Uterine smooth muscle cell (primary cell): ENCODE measurements around the gene FRG2B. TPM values are rescaled to one million over a fixed set of nuclear protein-coding genes. Genes with fewer than 3 reads are reported as not detected.

Experiments
- total RNA-seq: library from RNA; depleted of rRNA; stranded (reverse); fragments of >200 nt; gene quantifications from 2 replicates; pipeline ENCODE4 v1.2.3, GENCODE V29; 2014

Gene FRG2B
- not detected in 2 replicates for total RNA-seq

DNA sequence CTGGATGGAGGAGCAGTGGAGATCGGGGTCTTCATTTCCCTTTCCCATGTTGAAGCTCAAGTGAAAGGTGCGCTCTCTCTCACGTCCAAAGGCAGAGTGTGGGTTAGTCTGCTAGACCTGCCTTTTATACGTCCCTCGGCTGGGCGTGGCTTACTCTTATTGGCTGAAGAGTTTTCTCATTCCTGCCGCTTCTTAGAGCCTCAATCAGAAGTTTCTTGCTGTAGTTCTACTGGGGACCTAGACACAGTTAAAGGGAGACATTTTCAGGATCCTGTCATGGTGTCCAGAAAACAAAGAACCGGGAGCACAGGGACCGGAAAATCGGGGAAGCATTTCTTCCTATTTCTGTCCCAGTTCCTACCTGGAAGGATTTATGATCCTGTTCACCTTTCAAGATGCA is at the start of gene FRG2B:
Gene FRG2B (minus strand): TSS at position 101 of the 400 bp plus-strand sequence. CDS start 53 bp downstream, at position 48.

Other genes with a start within 250 kb of the FRG2B start
- gene PAOX, start 247.5 kb downstream of the FRG2B start, total RNA-seq: 4.0 and 9.2 TPM in 2 replicates
- gene MTG1, start 232.6 kb downstream of the FRG2B start, total RNA-seq: 37.6 and 38.5 TPM in 2 replicates
- 0.22 and 0.50 TPM in 2 replicates for gene SPRN, start 202.2 kb downstream of the FRG2B start, total RNA-seq
- gene SCART1, start 172.8 kb downstream of the FRG2B start, total RNA-seq: 2.6 and 4.2 TPM in 2 replicates
- gene CYP2E1, start 99.4 kb downstream of the FRG2B start, total RNA-seq: 0.22 and 0.37 TPM in 2 replicates
- gene SYCE1, start 61.2 kb downstream of the FRG2B start, total RNA-seq: not detected in 2 replicates